ENCODE results near the gene SNX21. TPM values are rescaled to one million over a fixed set of nuclear protein-coding genes. Genes with fewer than 3 reads are reported as not detected.

SNX21 gene
- total RNA-seq, 3 donors from 2014 or later (not counting 1 experiment from before 2014, with no cell fraction given), result 0.99 to 1.7 (median 1.2) TPM

DNA sequence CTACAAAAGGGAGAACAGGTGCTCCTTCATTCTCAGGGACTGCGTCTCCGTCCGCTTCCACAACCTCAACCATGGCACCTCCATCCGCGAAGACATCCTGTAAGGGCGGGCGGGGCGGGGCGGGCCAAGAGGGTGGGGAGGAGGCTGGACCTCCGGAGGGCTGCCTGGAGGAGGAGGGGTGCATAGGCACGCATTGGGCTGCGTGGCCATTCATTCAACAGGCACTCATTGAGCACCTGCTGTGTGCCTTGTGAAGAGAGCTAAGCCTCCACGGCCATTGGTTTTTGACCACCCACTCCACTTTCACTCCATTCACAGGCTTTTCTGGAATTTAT is 24.2 kb downstream of the SNX21 start:
- DNase-seq (no peak), ATAC-seq (peak; percentile 9 to 21 (median 14))
- Histone ChIP-seq H3K4me3 (ENCODE audit: low read length) (peak overlapping the region; percentile 91), H3K4me1 (ENCODE audit: control insufficient read depth, insufficient read depth, low read length) (peaks cover 33% of the 10 kb centered on the region), H3K36me3 (ENCODE audit: control insufficient read depth, insufficient read depth, low read length) (peaks cover 14% of the 10 kb centered on the region), H3K9me3 (ENCODE audit: control insufficient read depth, insufficient read depth, low read length) (no peaks in the 10 kb centered on the region), H3K27me3 (ENCODE audit: control insufficient read depth, insufficient read depth, low read length) (no peaks in the 10 kb centered on the region), H3K27ac (ENCODE audit: low read length) (peak overlapping the region; percentile 99)
- 20% methylated on average over 5 of the region's 13 CpGs for WGBS (ENCODE audit: insufficient coverage)
- Mint-ChIP-seq H3K4me1 (peaks cover 38 to 59% of the 10 kb centered on the region in 2 donors), H3K4me3 (peak overlapping the region; percentile 95), H3K27me3 (ENCODE audit: low read depth in 2 of 2) (no peaks in the 10 kb centered on the region), H3K9me3 (no peaks in the 10 kb centered on the region), H3K36me3 (no peaks in the 10 kb centered on the region), H3K27ac (peak overlapping the region; percentile 95 to 96)
- TF ChIP-seq, protein P1, sequence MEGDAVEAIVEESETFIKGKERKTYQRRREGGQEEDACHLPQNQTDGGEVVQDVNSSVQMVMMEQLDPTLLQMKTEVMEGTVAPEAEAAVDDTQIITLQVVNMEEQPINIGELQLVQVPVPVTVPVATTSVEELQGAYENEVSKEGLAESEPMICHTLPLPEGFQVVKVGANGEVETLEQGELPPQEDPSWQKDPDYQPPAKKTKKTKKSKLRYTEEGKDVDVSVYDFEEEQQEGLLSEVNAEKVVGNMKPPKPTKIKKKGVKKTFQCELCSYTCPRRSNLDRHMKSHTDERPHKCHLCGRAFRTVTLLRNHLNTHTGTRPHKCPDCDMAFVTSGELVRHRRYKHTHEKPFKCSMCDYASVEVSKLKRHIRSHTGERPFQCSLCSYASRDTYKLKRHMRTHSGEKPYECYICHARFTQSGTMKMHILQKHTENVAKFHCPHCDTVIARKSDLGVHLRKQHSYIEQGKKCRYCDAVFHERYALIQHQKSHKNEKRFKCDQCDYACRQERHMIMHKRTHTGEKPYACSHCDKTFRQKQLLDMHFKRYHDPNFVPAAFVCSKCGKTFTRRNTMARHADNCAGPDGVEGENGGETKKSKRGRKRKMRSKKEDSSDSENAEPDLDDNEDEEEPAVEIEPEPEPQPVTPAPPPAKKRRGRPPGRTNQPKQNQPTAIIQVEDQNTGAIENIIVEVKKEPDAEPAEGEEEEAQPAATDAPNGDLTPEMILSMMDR (IDR thresholded peaks at IDR 0.05), result no peak
- intact Hi-C loops (cut with micrococcal nuclease), result loop anchor here (1.0 to 2.0 kb wide), 6 partner anchors 23 to 113 kb away; partner anchors contain the start of genes PCIF1, UBE2C and ZSWIM1

GRCh38 chr20:45859916-45860315 is 26.3 kb downstream of the SNX21 start:
- DNase-seq, result no peak
- H3K27ac Mint-ChIP-seq, result no peak overlapping the region
- H3K4me1 Mint-ChIP-seq, result peaks cover 38 to 58% of the 10 kb centered on the region in 2 donors
- no peak for ATAC-seq
- H3K4me3 Mint-ChIP-seq, result no peak overlapping the region
- no peaks in the 10 kb centered on the region for H3K36me3 Mint-ChIP-seq
- Histone ChIP-seq H3K27ac (ENCODE audit: low read length) (no peak overlapping the region), H3K27me3 (ENCODE audit: control insufficient read depth, insufficient read depth, low read length) (no peaks in the 10 kb centered on the region), H3K4me1 (ENCODE audit: control insufficient read depth, insufficient read depth, low read length) (peaks cover 29% of the 10 kb centered on the region), H3K9me3 (ENCODE audit: control insufficient read depth, insufficient read depth, low read length) (no peaks in the 10 kb centered on the region), H3K36me3 (ENCODE audit: control insufficient read depth, insufficient read depth, low read length) (peaks cover under 1% of the 10 kb centered on the region), H3K4me3 (ENCODE audit: low read length) (no peak overlapping the region)
- H3K27me3 Mint-ChIP-seq (ENCODE audit: low read depth in 2 of 2), result no peaks in the 10 kb centered on the region
- intact Hi-C loops (cut with micrococcal nuclease), result no loop called here
- TF ChIP-seq, protein P1 (IDR thresholded peaks at IDR 0.05), result no peak
- H3K9me3 Mint-ChIP-seq, result no peaks in the 10 kb centered on the region
- WGBS (ENCODE audit: insufficient coverage), result 95% methylated on average over 5 of the region's 5 CpGs

- H3K27me3 ChIP-seq (ENCODE audit: control insufficient read depth, insufficient read depth, low read length), result no peaks in the 10 kb centered on the region
- no peak overlapping the region for H3K4me3 ChIP-seq (ENCODE audit: low read length)
- H3K4me1 Mint-ChIP-seq, result peaks cover 38 to 53% of the 10 kb centered on the region in 2 donors
- H3K27ac ChIP-seq (ENCODE audit: low read length), result no peak overlapping the region
- DNase-seq (no peak), ATAC-seq (no peak)
- intact Hi-C loops (cut with micrococcal nuclease), result no loop called here
- peak overlapping the region; percentile 33 for H3K4me3 Mint-ChIP-seq
- 72% methylated on average over 7 of the region's 7 CpGs for WGBS (ENCODE audit: insufficient coverage)
- TF ChIP-seq, protein P1 (IDR thresholded peaks at IDR 0.05), result no peak
- H3K36me3 ChIP-seq (ENCODE audit: control insufficient read depth, insufficient read depth, low read length), result no peaks in the 10 kb centered on the region
- H3K4me1 ChIP-seq (ENCODE audit: control insufficient read depth, insufficient read depth, low read length), result peaks cover 24% of the 10 kb centered on the region
- no peaks in the 10 kb centered on the region for H3K9me3 ChIP-seq (ENCODE audit: control insufficient read depth, insufficient read depth, low read length)
- no peaks in the 10 kb centered on the region for H3K36me3 Mint-ChIP-seq
- no peaks in the 10 kb centered on the region for H3K9me3 Mint-ChIP-seq
- H3K27me3 Mint-ChIP-seq (ENCODE audit: low read depth in 2 of 2), result no peaks in the 10 kb centered on the region
- H3K27ac Mint-ChIP-seq, result no peak overlapping the region
Measured at GRCh38 chr20:45860560-45861220, 27.1 kb downstream of the SNX21 start.

Measured in natural killer cell (primary cell).